Erythroblast (primary cell): Measurements from ENCODE around the gene KAZN.

ENCODE experiments used
- GATA1 ChIP-seq: IDR thresholded peaks from 2 replicates; pipeline ENCODE4 v1.6.1; 2011; ENCODE audit warnings: low read depth, mild to moderate bottlenecking, control low read depth, low read length, moderate library complexity
- POLR2A ChIP-seq: IDR thresholded peaks from 2 replicates; pipeline ENCODE4 v1.6.1; 2011; ENCODE audit warnings: mild to moderate bottlenecking, low read length

DNA sequence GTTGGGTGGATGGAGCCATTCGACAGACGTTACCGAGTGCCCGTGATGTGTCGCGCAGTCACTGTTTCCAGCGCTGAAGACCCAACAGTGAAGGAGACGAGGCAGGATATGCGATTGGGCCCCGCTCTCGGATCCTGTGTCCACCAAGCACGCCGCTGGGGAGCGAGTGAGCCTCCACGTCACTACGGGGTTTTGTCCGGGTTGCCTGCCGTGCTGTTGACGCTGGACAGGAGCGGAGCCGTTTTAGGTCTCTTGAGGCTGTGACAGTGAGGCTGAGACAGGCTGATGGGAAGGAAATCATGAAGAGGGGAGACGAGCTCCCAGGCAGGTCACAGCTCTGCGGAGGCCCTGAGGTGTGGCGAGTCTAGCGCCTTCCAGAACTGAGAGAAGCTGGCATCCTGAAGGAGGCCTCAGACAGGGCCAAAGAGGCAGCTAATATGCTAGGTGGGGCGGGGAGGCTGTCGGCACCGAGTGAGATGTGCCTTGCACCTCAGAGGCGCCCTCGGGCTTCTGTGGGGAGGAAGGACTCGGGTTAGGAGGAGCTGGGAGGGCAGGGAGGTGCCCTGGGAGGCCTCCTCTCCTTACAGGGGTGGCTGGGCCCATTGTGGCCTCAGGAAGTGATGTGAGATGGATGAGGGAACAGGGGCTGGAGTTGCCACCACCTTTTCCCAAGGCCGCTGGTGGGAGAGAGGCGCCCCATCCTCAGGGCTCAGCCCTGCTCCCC is 359.1 kb downstream of the KAZN start:
- TF ChIP-seq POLR2A (no peak), GATA1 (no peak)
